Right lung (tissue), 5 donors: Measurements from ENCODE around the gene LAPTM4A. TPM values are rescaled to one million over a fixed set of nuclear protein-coding genes. Genes with fewer than 3 reads are reported as not detected.

Source experiments
- DNase-seq, 2 donors: peaks; one replicate each; pipeline ENCODE4 v3.0.0-alpha.2; 2013
- polyA plus RNA-seq, 5 donors: library from polyadenylated mRNA; unstranded; fragments of 120-200 nt; gene quantifications; one replicate each; pipeline versions ENCODE4 v1.2.1 to v1.2.3, GENCODE V29; 2013; ENCODE audit warnings: inconsistent platforms in 1 of 5, low replicate concordance in 1 of 5; ENCODE audit not compliant: insufficient read length in 5 of 5, insufficient read depth in 1 of 5

Gene LAPTM4A
- polyA plus RNA-seq, 5 donors, result 464 to 625 (median 574) TPM

DNA sequence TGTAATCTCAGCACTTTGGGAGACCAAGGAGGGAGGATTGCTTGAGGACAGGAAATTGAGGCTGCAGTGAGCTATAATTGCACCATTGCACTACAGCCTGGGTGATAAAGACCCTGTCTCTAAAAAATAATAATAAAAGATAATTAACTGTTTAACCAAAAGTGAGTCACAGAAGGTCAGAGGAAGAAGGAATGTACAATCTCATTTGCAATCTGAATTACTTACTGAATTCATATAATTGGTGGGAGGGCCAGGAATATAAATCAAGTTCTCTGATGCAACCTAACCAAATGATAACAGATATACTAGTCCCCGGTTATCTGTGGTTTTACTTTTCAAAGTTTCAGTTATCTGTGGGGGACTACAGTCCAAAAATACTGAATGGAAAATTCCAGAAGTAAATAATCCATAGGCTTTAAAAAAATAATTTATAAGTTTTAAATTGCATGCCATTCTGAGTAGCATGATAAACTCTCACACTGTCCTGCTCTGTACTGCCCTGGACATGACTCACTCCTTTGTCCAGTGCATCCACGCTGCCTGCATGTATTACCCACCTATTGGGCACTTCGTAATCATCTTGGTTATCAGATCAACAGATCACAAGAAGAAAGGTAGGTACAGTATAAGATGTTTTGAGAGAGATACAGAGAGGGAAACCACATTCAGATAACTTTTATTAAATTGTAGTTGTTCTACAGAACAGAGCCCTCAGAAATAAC lies 26.2 kb downstream of the LAPTM4A start:
- no peak for DNase-seq

DNA sequence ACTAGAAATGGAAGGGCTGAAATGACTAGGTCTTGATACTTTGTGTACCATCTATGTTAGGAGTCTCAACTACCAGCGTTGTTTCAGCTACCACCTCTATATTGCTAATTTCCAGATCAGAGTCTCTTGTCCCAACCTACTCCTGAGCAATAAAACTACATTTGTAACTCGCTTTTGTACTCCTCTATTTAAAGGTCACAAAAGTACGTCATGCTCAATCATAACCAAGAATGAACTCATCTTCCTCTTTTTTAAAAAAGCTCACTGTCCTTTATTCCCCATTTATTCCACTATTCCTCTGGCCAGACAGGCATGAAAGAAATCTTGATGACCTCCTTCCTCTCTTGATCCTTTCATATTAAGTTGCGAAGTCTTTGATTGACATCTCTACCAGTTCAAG lies 27.7 kb downstream of the LAPTM4A start:
- no peak for DNase-seq

DNA sequence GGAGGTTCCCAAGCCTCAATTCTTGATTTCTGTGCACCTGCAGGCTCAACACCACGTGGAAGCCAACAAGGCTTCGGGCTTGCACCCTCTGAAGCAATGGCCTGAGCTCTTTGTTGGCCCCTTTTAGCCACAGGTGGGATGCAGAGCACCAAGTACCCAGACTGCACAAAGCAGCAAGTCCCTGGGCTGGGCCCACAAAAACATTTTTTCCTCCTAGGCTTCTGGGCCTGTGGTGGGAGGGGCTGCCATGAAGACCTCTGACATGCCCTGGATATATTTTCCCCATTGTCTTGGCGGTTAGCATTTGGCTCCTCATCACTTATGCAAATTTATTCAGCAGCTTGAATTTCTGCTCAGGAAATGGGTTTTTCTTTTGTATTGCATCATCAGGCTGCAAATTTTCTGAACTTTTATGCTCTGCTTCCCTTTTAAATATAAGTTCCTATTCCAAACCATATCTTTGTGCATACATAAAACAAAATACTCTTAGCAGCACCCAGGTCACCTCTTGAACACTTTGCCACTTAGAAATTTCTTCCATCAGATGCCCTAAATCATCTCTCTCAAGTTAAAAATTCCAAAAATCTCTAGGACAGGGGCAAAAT lies 29.9 kb downstream of the LAPTM4A start:
- no peak for DNase-seq

DNA sequence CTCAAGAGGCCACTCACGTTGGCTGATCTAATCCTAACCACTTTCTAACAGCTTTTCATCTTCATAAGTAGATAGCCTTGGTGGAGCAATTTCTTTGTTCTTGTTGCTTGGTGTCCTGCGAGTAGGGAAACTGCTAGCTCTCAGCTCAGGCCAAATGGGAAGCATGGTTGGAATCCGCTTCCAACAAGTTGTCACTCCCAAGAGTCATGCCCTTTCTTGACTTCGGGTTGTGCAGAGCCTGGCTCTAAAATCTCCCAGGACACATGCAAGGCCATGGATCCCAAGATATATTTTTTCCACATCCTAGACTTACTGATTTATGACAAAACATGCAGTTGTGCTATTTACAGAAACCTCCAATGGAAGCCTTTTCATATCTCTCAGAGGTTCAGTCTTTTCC lies 31.7 kb downstream of the LAPTM4A start:
- DNase-seq, result no peak

DNA sequence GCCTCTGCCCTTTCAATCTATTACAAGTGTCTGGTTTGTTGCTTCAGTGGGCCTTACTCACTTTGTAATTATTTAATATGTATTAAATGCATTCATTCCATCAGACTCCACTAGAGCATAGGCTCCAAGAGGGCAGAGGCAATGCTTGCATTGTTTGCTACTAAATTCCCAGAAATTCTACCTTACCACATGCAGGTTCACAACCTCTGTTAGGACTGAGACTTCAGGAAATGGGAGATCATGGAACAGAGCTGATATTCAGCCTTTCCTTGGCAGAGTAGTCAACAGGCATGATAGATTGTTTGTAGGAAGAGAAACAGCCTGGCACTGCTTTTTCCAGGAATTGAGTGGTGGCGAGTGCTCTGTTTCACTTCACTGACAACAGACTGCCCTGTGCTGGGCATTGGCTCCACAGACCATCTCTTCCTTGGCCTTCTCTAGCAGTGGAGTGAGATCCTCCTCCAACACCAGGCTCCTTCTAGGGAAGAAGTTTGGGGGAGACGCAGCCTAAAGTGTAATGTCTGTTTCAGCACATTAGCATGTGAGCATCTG lies 32.8 kb downstream of the LAPTM4A start:
- DNase-seq, result no peak

DNA sequence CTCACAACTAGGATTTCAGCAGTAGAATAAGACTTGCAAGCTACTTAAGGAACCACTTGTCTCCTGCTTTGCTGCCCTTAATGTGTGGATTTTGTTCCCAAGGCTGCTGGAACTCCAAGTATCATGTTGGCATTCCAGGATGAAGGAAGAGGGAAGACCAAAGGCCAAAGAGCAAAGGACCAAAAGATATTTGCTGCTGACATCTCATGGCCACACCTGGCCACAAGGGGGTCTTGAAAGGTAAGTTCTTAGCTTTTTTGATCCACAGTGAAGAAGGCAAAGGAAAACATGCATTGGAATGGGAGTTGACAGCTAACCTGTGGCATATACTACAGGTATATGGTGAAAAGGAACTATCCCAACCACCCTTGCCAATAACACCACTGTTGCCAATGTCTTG lies 35.1 kb downstream of the LAPTM4A start:
- no peak for DNase-seq

DNA sequence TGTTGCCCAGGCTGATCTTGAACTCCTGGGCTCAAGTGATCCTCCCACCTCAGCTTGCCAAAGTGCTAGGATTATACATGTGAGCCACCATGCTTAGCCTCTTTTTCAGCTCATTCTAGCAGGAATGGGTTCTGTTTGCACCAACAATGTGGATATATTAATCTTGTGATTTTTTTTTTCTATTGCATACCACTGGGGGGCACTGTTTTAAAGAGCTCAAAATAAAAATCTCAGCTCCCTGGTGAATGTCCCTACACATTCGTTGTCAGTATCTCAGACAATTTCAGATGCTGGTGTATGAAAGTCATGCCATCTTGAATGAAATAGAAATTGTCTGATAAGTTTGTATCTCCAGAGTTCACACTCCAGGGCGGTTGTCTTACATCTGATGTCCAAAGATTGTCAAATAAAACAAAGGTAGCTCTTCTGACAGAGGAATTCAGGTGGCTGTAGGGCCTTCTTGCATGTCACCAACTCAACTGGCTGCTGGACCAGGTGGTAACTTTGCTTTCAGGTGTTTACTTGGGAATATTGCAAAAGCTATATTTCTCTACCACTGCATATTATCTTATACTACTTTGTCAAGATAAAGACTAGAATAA lies 35.8 kb downstream of the LAPTM4A start:
- DNase-seq, result peak in 1 of 2 donors; percentile 39

DNA sequence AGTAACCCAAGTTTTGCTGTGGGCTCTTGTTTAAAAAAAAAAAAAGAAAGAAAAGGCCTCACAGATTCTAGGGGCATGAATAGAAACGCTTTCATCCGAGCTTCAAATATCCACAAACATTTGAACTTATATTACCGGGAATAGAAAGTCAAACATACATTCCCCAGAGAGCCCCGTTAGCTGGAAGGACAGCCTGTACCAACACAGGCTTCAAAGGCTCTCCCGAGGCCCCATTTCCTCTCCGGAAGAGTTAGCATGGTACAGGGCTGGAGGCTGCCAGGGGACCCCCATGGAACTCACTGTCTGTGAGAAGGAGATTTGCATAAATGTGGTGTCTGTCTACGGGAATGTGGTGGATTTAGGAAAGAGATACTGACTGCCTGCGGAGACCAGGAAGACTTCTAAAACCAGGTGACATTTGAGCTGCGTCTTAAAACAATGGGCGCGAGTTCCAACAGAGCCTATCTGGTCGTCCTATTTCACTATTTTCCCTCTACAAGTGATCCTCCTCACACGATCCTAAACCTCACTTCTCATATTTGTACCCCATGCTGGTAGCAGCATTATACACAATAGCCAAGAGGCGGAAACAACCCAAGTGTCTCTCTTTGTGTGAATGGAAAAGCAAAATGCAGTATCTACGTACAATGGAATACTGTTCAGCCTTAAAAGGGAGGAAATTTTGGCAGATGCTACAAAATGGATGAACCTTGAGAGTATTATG lies 38.1 kb downstream of the LAPTM4A start:
- no peak for DNase-seq

DNA sequence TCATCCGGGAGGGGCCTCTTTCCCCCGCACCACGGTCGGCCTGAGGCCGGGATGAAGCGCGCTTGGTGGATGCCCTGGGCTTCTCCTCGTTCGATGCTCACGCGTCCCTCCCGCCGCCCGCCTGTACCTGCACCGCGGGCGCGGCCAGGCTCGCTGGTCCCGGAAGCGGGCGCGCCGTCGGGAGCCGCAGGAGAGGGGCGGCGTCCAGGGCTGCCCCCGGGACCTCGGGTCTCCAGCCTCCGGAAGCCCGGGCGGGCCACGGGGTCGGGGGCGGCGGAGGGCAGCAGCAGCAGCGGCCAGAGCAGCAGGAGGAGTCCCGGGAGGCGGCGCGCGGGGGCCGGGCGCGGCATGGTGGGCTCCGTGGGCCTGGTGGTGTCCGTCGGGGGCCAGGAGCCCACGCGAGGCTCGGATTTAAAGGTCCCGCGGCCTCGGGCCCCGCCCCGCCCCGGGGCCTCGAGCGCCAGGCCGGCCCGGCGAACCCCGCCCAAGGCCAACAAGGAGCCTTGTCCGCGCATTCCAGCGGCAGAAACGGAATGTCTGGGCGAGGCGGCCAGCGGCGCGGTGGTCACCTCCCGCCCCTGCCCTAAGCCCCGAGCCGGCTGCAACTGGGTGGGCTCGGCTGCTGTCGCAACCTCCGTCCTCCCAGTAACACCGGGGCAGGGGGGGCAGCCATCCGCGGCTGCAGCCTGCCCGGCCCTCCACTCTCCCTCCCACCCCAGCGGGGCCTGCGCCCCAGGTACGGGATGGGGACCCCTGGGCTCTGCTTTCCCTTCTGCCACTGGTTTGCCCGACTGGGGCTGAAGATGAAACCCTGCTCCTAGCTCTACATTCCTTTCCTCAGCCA lies 38.9 kb downstream of the LAPTM4A start, which contains the start of gene MATN3:
MATN3 (minus strand) TSS at position 387 of the 844 bp plus-strand sequence; CDS start at position 350, 37 bp downstream.
- peak in 1 of 2 donors; percentile 31 for DNase-seq

DNA sequence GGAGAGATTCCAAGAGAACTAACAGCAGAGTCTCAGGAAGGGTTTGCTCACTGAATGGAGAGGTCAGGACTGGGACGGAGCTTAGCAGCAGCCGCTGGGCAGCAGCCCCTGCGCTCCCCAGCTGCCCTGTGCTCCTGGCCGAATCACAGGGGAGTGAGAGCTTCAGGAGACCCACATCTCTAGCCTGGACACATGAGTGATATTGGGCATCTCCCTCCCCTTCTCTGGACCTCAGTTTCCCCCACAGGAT lies 39.5 kb downstream of the LAPTM4A start:
- no peak for DNase-seq

DNA sequence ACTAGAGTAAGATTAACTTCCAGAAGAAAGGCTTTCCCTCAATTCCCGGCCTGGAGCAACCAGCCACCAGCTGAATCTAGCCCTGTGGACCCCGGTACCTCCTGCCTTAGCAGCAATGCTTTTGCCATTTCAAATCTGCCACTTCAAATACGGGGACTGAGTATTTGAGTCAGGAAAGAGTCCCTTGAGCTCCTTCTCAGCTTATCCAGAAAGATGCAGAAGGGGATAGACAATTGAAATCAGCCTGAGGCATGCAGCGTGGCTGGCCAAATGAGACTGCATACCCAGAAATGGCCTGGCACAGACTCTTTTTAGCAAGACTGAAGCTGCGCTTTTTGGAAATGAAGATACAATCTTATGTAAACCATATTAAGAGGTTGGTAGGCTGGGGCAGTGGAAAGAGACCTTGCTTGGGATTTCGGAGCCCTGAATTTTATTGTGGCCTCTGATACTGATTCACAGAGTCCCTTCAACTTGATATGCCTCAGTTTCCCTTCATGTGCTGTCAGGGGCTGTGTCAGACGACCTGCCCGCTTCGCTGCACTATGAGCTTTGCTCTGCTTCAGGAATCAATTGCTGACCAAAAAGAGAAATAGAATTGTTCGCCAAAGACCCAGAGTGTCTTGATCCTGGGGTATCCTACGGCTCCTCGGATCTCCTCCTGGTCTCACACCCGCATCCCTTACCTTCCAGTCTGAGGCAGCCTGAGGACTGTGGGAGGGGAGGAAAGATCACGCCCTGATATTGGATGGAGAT lies 40.0 kb downstream of the LAPTM4A start:
- no peak for DNase-seq

DNA sequence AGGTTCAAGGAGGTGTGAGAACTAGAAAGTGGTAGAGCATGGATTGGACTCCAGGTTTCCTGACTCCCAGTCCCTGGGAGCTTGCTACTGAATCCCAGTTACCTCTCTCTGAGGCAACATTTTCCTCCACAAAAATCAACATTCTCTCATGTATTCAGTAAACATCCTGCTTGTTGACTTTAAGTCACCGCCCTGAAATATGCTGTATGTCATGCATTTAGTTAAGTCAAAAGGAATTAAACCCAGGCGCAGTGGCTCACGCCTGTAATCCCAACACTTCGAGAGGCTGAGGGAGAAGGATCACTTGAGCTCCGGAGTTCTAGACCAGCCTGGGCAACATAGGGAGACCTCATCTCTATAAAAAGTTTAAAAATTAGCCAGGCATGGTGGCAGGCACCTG lies 42.7 kb downstream of the LAPTM4A start:
- no peak for DNase-seq

DNA sequence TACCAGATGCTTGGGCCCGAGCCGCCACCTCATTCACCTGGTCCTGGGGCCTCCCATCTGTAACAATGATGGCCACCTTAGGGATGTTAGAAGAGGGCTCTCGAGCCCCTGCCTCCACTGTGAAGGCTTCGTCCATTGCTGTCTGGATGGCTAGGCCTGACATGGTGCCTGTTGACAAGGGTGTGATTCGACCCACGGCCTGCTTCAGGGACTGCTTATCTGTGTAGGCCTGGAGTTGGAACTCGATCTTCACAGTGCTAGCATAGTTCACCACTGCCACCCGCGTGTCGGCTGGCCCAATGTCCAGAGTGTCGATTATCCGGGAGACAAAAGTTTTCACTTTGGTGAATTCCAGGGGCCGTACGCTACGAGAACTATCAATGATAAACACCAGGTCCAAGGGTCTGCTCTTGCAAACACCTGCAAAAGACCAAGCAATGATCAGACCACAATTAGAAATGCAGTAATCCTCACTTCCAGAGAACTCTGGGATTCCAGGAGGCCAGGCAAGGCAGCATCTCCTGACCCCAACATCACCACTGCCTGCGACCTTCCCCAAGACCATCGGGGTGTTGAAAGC lies 45.4 kb downstream of the LAPTM4A start:
- no peak for DNase-seq

DNA sequence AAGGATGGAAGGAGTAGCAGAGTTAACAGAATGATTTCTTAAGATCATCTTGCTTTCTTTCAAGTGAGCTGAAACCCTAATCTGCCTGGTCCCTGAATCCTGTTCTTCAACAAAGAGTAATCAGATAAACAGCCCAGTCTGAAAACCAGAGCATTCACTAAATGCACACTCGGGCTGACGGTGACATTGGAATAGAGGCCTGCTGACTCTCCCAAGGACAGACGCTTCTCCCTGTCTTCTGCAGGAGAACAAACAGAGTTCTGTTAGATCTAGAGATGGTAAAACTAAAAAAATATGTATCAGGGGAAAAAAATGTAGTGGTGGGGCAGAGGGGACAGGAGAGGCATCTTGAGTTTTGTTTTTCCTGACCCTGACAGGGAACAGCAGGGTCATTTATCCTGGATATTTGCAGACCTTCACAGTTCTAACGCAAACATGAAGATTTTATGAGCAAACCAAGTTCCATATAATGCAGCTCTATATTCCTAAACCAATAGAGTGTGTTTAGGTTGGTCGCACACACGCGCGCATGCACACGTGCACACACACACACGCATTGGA lies 46.3 kb downstream of the LAPTM4A start:
- no peak for DNase-seq

DNA sequence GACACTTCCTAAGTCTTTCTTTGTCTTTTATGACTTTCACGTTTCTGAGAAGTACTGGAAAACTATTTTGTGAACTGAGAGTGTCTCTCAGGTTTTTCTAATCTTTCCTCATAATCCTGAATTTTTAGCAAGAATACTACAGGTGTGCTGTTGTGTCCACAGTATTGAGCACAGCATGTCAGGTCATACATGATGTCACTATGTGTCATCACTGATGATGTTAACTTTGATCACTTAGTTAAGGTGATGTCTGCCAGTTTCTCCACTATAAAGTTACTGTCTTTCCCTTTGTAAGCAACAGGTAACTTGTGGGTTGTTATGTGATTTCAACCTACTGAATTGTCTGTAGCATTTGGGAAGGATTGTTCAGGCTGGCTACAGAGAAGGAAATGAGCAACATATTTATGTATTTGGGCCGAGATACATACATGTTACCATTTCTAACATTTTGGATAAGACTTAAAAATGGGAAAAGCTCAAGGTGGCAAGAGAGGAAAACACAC lies 50.0 kb downstream of the LAPTM4A start:
- no peak for DNase-seq

DNA sequence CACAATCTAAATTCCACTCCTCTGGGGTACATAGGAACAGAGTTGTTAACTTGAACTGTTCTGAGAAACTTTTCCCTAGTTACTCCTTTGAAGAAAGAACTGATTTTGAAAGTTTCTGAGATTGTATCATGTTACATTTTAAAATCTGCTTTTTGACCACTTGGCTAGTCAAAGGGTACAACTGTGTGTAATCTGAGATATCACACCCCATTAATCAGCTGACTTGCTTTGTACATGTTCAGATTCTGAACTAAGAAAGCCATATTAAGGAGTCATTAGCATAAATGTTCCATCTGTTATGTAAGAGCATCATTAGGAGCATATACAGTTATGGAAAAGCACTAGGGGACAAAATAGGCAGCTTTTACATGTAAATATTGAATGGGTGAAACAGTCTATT lies 57.7 kb downstream of the LAPTM4A start:
- peak; percentile 61 to 69 for DNase-seq

DNA sequence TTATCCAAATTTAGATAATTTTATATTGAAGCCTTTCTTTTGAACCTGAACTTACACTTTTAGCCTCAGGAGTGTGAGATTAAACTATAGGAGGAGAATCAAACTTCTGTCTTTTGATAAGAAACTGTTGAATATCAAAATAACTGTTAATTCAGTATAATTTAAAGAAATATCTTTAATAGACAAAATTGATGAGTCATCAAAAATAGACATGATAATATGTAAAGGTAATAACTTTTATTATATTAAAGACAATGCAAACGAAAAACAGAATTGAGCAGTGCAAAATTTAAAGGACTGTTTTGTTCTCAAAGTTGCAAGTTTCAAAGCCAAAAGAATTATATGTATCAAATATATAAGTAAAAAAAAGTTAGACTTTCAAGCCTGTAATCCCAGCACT lies 59.5 kb downstream of the LAPTM4A start:
- no peak for DNase-seq

DNA sequence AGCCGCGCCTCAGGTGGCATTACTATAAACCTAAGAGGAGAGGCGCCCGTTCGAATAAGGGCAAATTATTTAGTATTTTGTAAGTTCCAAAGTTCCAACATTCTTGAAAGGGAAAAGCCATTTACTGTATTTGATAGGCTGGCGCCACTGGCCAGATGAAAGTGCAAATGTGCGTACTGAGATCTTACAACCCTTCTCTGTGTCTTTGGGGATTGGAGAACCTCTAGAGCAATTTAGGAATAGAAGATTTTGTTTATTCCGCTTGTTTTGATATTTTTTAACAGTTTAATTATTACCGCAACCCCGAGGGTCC lies 61.1 kb downstream of the LAPTM4A start:
- DNase-seq, result no peak

DNA sequence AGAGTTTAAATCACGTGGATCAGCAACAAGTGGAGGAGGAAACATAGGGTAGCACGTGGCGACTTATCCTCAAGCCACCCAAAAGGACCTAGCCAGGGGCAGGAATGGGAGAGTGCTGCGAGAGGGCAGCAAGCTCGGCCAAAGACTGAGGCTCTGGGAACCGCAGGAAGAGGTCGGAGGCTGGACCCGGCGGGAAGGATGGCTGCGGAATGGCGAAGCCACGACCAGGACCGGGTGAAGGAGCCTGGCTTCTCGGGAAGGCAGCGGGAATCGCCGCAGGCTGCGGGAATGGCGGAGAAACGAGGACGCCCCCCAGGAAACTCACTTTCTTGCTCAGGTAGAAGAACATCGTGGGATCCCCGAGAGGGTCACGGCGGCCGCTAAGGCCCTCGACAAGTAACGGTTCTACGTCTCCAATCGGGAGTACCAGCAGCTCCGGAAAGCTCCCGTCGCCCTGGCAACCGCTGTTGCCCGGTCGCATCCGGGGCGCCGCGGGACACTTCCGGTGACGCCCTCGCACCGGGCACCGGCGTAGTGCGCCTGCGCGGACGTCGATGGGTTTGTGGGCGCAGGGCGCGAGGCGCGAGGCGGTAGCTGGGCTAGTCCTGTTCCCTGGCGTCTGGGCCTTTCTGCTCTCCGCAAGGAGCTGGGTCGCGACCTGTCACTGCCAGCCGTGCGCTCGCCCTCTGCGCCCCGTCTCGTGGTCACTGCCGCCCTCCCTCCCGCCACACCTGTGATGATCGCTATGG lies 61.6 kb downstream of the LAPTM4A start, which contains the start of gene WDR35:
WDR35 (minus strand) TSS at position 439 of the 749 bp plus-strand sequence; CDS start at position 349, 90 bp downstream.
- DNase-seq, result peak; percentile 88 to 90
